ENCODE data around the gene PRKCH.

The PRKCH gene

DNA sequence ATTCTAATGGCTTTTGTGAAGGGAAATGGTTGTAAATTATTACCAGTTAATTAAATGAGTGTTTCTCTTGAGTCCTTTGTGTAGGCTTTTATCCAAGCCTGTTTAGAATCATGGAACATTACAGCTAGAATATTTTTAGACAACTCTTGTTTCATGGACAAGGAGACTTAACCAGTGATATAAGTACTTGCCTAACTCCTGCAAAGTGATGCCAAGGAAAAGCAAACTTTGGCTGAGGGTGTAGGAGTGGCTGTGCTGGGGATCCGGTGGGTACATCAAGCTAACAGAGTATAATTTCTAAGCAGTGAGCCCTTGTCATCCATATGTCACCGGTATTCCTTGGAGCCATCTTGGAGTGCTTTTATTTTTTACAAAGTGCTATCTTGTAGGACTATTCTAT lies 61.5 kb downstream of the PRKCH start:
- Histone ChIP-seq H3K27me3 (ENCODE audit: insufficient read depth, low read length, poor library complexity, severe bottlenecking) (no peaks in the 10 kb centered on the region), H3K4me1 (ENCODE audit: insufficient read depth, low read length, poor library complexity, severe bottlenecking) (peaks cover 72% of the 10 kb centered on the region)

DNA sequence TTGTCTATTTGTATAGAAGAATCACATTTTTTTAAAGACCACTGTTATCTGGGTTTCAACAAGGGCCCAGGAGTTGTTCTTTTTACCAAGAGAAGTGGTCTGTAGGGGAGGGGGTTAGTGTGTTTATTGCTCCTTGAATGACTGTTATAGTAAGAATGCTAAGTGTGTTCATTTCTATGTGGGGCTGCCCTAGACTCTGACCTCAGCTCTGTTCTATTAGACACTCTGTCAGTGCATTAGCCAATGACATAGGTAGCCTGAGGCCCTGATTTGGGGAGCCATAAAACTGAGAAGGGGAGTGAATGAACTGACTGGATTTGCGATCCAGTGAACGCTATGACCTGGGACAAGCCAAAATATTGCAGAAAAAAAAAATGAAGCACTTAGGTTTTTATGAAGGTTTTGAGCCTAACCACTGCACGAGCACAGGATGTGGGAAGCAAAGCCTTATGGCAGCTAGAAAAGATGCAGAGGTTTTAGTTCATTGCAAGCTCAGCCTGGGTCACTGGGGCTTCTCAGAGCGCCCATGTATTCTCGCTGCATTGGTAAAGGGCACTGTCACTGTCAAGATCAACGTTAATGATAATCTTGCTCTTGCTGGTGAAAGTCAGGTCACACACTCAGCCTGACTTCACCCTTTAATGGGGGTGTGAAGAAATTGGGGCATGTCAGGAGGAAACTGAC lies 63.8 kb downstream of the PRKCH start:
- Histone ChIP-seq H2AFZ (ENCODE audit: low read length) (no peak overlapping the region), H3K9me2 (replicated peaks; ENCODE audit: low read depth, low read length) (no peaks in the 10 kb centered on the region), H3K27me3 (ENCODE audit: insufficient read depth, low read length, poor library complexity, severe bottlenecking) (no peaks in the 10 kb centered on the region), H3K36me3 (ENCODE audit: insufficient read depth, low read length) (no peaks in the 10 kb centered on the region), H3K4me2 (ENCODE audit: low read depth, low read length, poor library complexity, severe bottlenecking) (peak overlapping the region; percentile 65), H3K4me1 (ENCODE audit: insufficient read depth, low read length, poor library complexity, severe bottlenecking) (peaks cover 89% of the 10 kb centered on the region), H3K79me2 (ENCODE audit: insufficient read depth, low read length) (peaks cover 94% of the 10 kb centered on the region), H3F3A (ENCODE audit: low read depth) (peaks cover 3% of the 10 kb centered on the region), H3K9ac (ENCODE audit: low read depth, low read length, poor library complexity, severe bottlenecking) (peak overlapping the region; percentile 12), H4K20me1 (ENCODE audit: insufficient read depth, low read length, poor library complexity, severe bottlenecking) (peaks cover 79% of the 10 kb centered on the region), H3K4me3 (ENCODE audit: low read length, poor library complexity, severe bottlenecking) (peak overlapping the region; percentile 26), H3K9me3 (ENCODE audit: insufficient read depth, low read depth, low read length) (no peaks in the 10 kb centered on the region)
- TF ChIP-seq EZH2phosphoT487 (IDR thresholded peaks at IDR 0.05; ENCODE audit: borderline replicate concordance) = no peak
- TF ChIP-seq, protein P1, sequence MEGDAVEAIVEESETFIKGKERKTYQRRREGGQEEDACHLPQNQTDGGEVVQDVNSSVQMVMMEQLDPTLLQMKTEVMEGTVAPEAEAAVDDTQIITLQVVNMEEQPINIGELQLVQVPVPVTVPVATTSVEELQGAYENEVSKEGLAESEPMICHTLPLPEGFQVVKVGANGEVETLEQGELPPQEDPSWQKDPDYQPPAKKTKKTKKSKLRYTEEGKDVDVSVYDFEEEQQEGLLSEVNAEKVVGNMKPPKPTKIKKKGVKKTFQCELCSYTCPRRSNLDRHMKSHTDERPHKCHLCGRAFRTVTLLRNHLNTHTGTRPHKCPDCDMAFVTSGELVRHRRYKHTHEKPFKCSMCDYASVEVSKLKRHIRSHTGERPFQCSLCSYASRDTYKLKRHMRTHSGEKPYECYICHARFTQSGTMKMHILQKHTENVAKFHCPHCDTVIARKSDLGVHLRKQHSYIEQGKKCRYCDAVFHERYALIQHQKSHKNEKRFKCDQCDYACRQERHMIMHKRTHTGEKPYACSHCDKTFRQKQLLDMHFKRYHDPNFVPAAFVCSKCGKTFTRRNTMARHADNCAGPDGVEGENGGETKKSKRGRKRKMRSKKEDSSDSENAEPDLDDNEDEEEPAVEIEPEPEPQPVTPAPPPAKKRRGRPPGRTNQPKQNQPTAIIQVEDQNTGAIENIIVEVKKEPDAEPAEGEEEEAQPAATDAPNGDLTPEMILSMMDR (conservative IDR thresholded peaks at IDR 0.05; ENCODE audit: low read length) = no peak

More for the DNA sequence above, 61.5 kb downstream of the PRKCH start:
- Histone ChIP-seq H2AFZ (ENCODE audit: low read length) (no peak overlapping the region), H4K20me1 (ENCODE audit: insufficient read depth, low read length, poor library complexity, severe bottlenecking) (peaks cover 79% of the 10 kb centered on the region), H3K4me2 (ENCODE audit: low read depth, low read length, poor library complexity, severe bottlenecking) (no peak overlapping the region), H3K9me2 (replicated peaks; ENCODE audit: low read depth, low read length) (no peaks in the 10 kb centered on the region), H3K9me3 (ENCODE audit: insufficient read depth, low read depth, low read length) (no peaks in the 10 kb centered on the region), H3K36me3 (ENCODE audit: insufficient read depth, low read length) (peaks cover 5% of the 10 kb centered on the region; the same call in 1 of the 2 replicates), H3K9ac (ENCODE audit: low read depth, low read length, poor library complexity, severe bottlenecking) (no peak overlapping the region), H3K79me2 (ENCODE audit: insufficient read depth, low read length) (peaks cover 97% of the 10 kb centered on the region), H3K4me3 (ENCODE audit: low read length, poor library complexity, severe bottlenecking) (no peak overlapping the region), H3F3A (ENCODE audit: low read depth) (no peaks in the 10 kb centered on the region)
- TF ChIP-seq EZH2phosphoT487 (IDR thresholded peaks at IDR 0.05; ENCODE audit: borderline replicate concordance) = no peak
- TF ChIP-seq, protein P1 (conservative IDR thresholded peaks at IDR 0.05; ENCODE audit: low read length) = no peak

DNA sequence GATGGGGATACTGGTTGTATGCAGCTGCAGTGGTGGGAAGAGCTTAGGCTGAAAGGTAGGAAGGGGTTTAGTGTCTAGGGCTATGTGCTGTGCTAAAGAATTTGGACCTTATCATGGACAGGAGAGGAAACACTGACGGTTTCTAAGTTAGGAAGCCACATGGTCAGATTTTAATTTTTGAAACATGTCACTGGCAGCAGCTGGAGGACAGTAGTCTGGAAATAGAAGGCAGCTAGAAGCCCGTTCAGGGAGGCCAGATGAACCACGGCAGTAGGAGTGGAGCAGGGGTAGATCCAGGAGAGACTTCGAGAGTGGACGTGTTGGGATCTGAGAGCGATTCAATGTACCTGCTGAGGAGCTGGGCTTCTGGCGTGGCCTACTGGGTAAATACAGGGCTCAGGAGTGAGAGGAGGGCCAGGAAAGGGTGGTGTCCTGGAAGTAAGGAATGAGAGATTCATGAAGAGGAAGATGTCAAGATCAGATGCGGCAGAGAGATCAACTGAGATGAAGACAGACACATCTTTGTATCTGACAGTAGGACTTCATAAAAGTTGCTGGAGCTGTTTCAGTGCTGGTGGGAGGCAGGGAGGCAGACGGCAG lies 64.9 kb downstream of the PRKCH start:
- Histone ChIP-seq H3K9ac (ENCODE audit: low read depth, low read length, poor library complexity, severe bottlenecking) (peak overlapping the region; percentile 11), H3F3A (ENCODE audit: low read depth) (peaks cover 6% of the 10 kb centered on the region), H3K4me1 (ENCODE audit: insufficient read depth, low read length, poor library complexity, severe bottlenecking) (peaks cover 96% of the 10 kb centered on the region), H3K4me3 (ENCODE audit: low read length, poor library complexity, severe bottlenecking) (no peak overlapping the region), H3K9me2 (replicated peaks; ENCODE audit: low read depth, low read length) (no peaks in the 10 kb centered on the region), H3K27me3 (ENCODE audit: insufficient read depth, low read length, poor library complexity, severe bottlenecking) (no peaks in the 10 kb centered on the region), H3K79me2 (ENCODE audit: insufficient read depth, low read length) (peaks cover 90% of the 10 kb centered on the region), H3K9me3 (ENCODE audit: insufficient read depth, low read depth, low read length) (no peaks in the 10 kb centered on the region), H3K36me3 (ENCODE audit: insufficient read depth, low read length) (peaks cover 2% of the 10 kb centered on the region; the same call in 1 of the 2 replicates), H4K20me1 (ENCODE audit: insufficient read depth, low read length, poor library complexity, severe bottlenecking) (peaks cover 76% of the 10 kb centered on the region), H3K4me2 (ENCODE audit: low read depth, low read length, poor library complexity, severe bottlenecking) (peak overlapping the region; percentile 65), H2AFZ (ENCODE audit: low read length) (no peak overlapping the region)
- TF ChIP-seq EZH2phosphoT487 (IDR thresholded peaks at IDR 0.05; ENCODE audit: borderline replicate concordance) = no peak
- TF ChIP-seq, protein P1 (conservative IDR thresholded peaks at IDR 0.05; ENCODE audit: low read length) = no peak

Data from Loucy (cell line).